Neural crest cell (in vitro differentiated cells): ENCODE results near the gene RFC1. TPM values are rescaled to one million over a fixed set of nuclear protein-coding genes. Genes with fewer than 3 reads are reported as not detected.

ENCODE experiments used
- DNase-seq: peaks from one replicate; pipeline ENCODE4 v3.0.0; 2021; ENCODE audit warnings: low read depth, mixed read lengths, low spot score
- H3K27ac Mint-ChIP-seq: one replicate; pipeline ENCODE4 v1.8.0; 2021; ENCODE audit warnings: mild to moderate bottlenecking, mixed read lengths; ENCODE audit not compliant: unreplicated experiment
- H3K27me3 Mint-ChIP-seq: 2 replicates; pipeline ENCODE4 v1.8.0; 2021; ENCODE audit warnings: low read depth, mild to moderate bottlenecking, mixed read lengths
- H3K36me3 Mint-ChIP-seq: 2 replicates; pipeline ENCODE4 v1.8.0; 2021; ENCODE audit warnings: low read depth, mild to moderate bottlenecking, mixed read lengths
- H3K4me1 Mint-ChIP-seq: 2 replicates; pipeline ENCODE4 v1.8.0; 2021; ENCODE audit warnings: mixed read lengths
- H3K4me3 Mint-ChIP-seq: one replicate; pipeline ENCODE4 v1.8.0; 2021; ENCODE audit warnings: mild to moderate bottlenecking, mixed read lengths
- H3K9me3 Mint-ChIP-seq: 2 replicates; pipeline ENCODE4 v1.8.0; 2021; ENCODE audit warnings: mixed read lengths
- microRNA-seq: library from miRNA; unstranded; fragments of <30 nt; microRNA quantifications from one replicate; pipeline ENCODE4, GENCODE V29; 2020
- total RNA-seq: library from RNA; stranded (reverse); gene quantifications from 2 replicates; pipeline ENCODE4 v1.2.1, GENCODE V29; 2021
- TF ChIP-seq, protein P1 (sequence below): fragments of 200-600 bp; sonication (generic); conservative IDR thresholded peaks from 2 replicates; pipeline ENCODE4 v1.5.0; 2021; ENCODE audit warnings: antibody characterized with exemption, mild to moderate bottlenecking

RFC1 gene
- total RNA-seq, 1 donor from 2014 or later = 69.3 TPM

GRCh38 chr4:39255266-39255665, 110.9 kb downstream of the RFC1 start:
- Mint-ChIP-seq H3K4me3 (no peak overlapping the region), H3K4me1 (peaks cover 9% of the 10 kb centered on the region), H3K27ac (no peak overlapping the region), H3K36me3 (peaks cover 29% of the 10 kb centered on the region), H3K27me3 (no peaks in the 10 kb centered on the region), H3K9me3 (peaks cover 2% of the 10 kb centered on the region)
- no peak for DNase-seq
- TF ChIP-seq, protein P1, sequence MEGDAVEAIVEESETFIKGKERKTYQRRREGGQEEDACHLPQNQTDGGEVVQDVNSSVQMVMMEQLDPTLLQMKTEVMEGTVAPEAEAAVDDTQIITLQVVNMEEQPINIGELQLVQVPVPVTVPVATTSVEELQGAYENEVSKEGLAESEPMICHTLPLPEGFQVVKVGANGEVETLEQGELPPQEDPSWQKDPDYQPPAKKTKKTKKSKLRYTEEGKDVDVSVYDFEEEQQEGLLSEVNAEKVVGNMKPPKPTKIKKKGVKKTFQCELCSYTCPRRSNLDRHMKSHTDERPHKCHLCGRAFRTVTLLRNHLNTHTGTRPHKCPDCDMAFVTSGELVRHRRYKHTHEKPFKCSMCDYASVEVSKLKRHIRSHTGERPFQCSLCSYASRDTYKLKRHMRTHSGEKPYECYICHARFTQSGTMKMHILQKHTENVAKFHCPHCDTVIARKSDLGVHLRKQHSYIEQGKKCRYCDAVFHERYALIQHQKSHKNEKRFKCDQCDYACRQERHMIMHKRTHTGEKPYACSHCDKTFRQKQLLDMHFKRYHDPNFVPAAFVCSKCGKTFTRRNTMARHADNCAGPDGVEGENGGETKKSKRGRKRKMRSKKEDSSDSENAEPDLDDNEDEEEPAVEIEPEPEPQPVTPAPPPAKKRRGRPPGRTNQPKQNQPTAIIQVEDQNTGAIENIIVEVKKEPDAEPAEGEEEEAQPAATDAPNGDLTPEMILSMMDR = no peak

- DNase-seq = no peak
- no peak overlapping the region for H3K27ac Mint-ChIP-seq
- H3K36me3 Mint-ChIP-seq = peaks cover 33% of the 10 kb centered on the region
- H3K4me3 Mint-ChIP-seq = no peak overlapping the region
- H3K27me3 Mint-ChIP-seq = no peaks in the 10 kb centered on the region
- peaks cover 6% of the 10 kb centered on the region for H3K9me3 Mint-ChIP-seq
- TF ChIP-seq, protein P1 = no peak
- H3K4me1 Mint-ChIP-seq = no peaks in the 10 kb centered on the region
These were observed 122.7 kb downstream of the RFC1 start for GRCh38 chr4:39243462-39243861.

Small RNAs within 50 kb of the gene (microRNA-seq; reads per million reads assigned to microRNA genes)
- gene MIR5591 = not detected

Other genes starting within 250 kb of the RFC1 start
- 51.6 and 52.8 TPM in 2 replicates for gene WDR19, start 183.8 kb downstream of the RFC1 start, total RNA-seq
- gene KLB, start 40.6 kb upstream of the RFC1 start, total RNA-seq = not detected in 2 replicates
- gene RPL9, start 92.6 kb upstream of the RFC1 start, total RNA-seq = 1,529 and 1,562 TPM in 2 replicates
- gene LIAS, start 92.7 kb upstream of the RFC1 start, total RNA-seq = 17.6 and 19.0 TPM in 2 replicates
- 110 and 111 TPM in 2 replicates for gene UGDH, start 161.1 kb upstream of the RFC1 start, total RNA-seq